HEK293 (cell line): ENCODE measurements around the gene SLC22A17.

ENCODE experiments used
- CTCF ChIA-PET: fragments of 350-600 bp; formaldehyde crosslinking; extraction: SDS; loops from one replicate; lab custom pipeline; 2021; ENCODE audit warnings: antibody characterized with exemption; lab: Yijun Ruan, JAX
- POLR2A ChIA-PET: fragments of 300-600 bp; formaldehyde crosslinking; extraction: SDS; loops from one replicate; lab custom pipeline; 2020; ENCODE audit warnings: antibody characterized with exemption, inconsistent platforms; lab: Yijun Ruan, JAX
- H3K27ac ChIP-seq: fragments of 200-500 bp; sonication (Bioruptor generic); 2 replicates; pipeline ENCODE4 v1.5.1; 2014; ENCODE audit warnings: low read depth, low read length, control low read depth, inconsistent platforms; ENCODE audit errors: extremely low read depth
- H3K36me3 ChIP-seq, 2 experiments: fragments of 200-500 bp in 1 of 2; sonication (Bioruptor generic) in 1 of 2; 1 replicate in 1 of 2; 2 replicates in 1 of 2; pipeline ENCODE4 v1.5.1; 2014 to 2017; ENCODE audit warnings: inconsistent platforms in 2 of 2, low read length in 2 of 2; ENCODE audit not compliant: control insufficient read depth in 2 of 2, insufficient read depth in 1 of 2
- H3K4me1 ChIP-seq: fragments of 200-500 bp; sonication (Bioruptor generic); 2 replicates; pipeline ENCODE4 v1.5.1; 2014; ENCODE audit warnings: mild to moderate bottlenecking, low read length, inconsistent platforms; ENCODE audit not compliant: control insufficient read depth, insufficient read depth
- H3K4me3 ChIP-seq: 2 replicates; pipeline ENCODE4 v1.5.1; 2011; ENCODE audit warnings: low read depth, mild to moderate bottlenecking, control low read depth, low read length, moderate library complexity
- H3K9me3 ChIP-seq: fragments of 200-500 bp; sonication (Bioruptor generic); 2 replicates; pipeline ENCODE4 v1.5.1; 2014; ENCODE audit warnings: low read depth, low read length, inconsistent platforms; ENCODE audit not compliant: control insufficient read depth, insufficient read depth
- KLF16 ChIP-seq: fragments of 450-650 bp; formaldehyde crosslinking; IDR thresholded peaks from 2 replicates; pipeline ENCODE4 v1.5.1; 2017; ENCODE audit warnings: missing biosample characterization, missing genetic modification characterization
- MYNN ChIP-seq: fragments of 450-650 bp; formaldehyde crosslinking; IDR thresholded peaks from 2 replicates; pipeline ENCODE4 v1.5.1; 2016; ENCODE audit warnings: missing biosample characterization, missing genetic modification characterization, borderline replicate concordance
- SCRT2 ChIP-seq: fragments of 450-650 bp; formaldehyde crosslinking; IDR thresholded peaks from 2 replicates; pipeline ENCODE4 v1.5.1; 2016; ENCODE audit warnings: missing biosample characterization, missing genetic modification characterization
- SP7 ChIP-seq: fragments of 450-650 bp; formaldehyde crosslinking; IDR thresholded peaks from 2 replicates; pipeline ENCODE4 v1.5.1; 2016; ENCODE audit warnings: missing biosample characterization, missing genetic modification characterization
- YY1 ChIP-seq: fragments of 450-650 bp; formaldehyde crosslinking; IDR thresholded peaks from 2 replicates; pipeline ENCODE4 v1.5.1; 2018; ENCODE audit warnings: missing biosample characterization, missing genetic modification characterization
- ZBTB48 ChIP-seq: fragments of 450-650 bp; formaldehyde crosslinking; IDR thresholded peaks from 2 replicates; pipeline ENCODE4 v1.5.1; 2016; ENCODE audit warnings: missing biosample characterization, missing genetic modification characterization
- ZNF2 ChIP-seq: fragments of 450-650 bp; formaldehyde crosslinking; IDR thresholded peaks from 2 replicates; pipeline ENCODE4 v1.5.1; 2016; ENCODE audit warnings: missing biosample characterization, missing genetic modification characterization
- ZNF202 ChIP-seq: fragments of 450-650 bp; formaldehyde crosslinking; IDR thresholded peaks from 2 replicates; pipeline ENCODE4 v1.5.1; 2016; ENCODE audit warnings: missing biosample characterization, missing genetic modification characterization, borderline replicate concordance
- ZNF335 ChIP-seq: fragments of 450-650 bp; formaldehyde crosslinking; conservative IDR thresholded peaks from 2 replicates; pipeline ENCODE4 v1.5.1; 2016; ENCODE audit warnings: missing biosample characterization, missing genetic modification characterization
- ZNF423 ChIP-seq: fragments of 450-650 bp; formaldehyde crosslinking; IDR thresholded peaks from 2 replicates; pipeline ENCODE4 v1.5.1; 2016; ENCODE audit warnings: missing biosample characterization, missing genetic modification characterization
- ZNF549 ChIP-seq: fragments of 450-650 bp; IDR thresholded peaks from 2 replicates; pipeline ENCODE4 v1.5.1; 2018; ENCODE audit warnings: missing biosample characterization, missing genetic modification characterization, mild to moderate bottlenecking, inconsistent platforms, moderate library complexity
- ZNF585B ChIP-seq: fragments of 450-650 bp; formaldehyde crosslinking; IDR thresholded peaks from 2 replicates; pipeline ENCODE4 v1.5.1; 2016; ENCODE audit warnings: missing biosample characterization, missing genetic modification characterization
- ZNF610 ChIP-seq: fragments of 450-650 bp; formaldehyde crosslinking; IDR thresholded peaks from 2 replicates; pipeline ENCODE4 v1.5.1; 2016; ENCODE audit warnings: missing biosample characterization, missing genetic modification characterization, borderline replicate concordance
- ZNF629 ChIP-seq: fragments of 450-650 bp; formaldehyde crosslinking; IDR thresholded peaks from 2 replicates; pipeline ENCODE4 v1.5.1; 2017; ENCODE audit warnings: missing biosample characterization, missing genetic modification characterization
- ZNF654 ChIP-seq: fragments of 450-650 bp; formaldehyde crosslinking; IDR thresholded peaks from 2 replicates; pipeline ENCODE4 v1.5.1; 2016; ENCODE audit warnings: low read depth, missing biosample characterization, missing genetic modification characterization
- ZNF76 ChIP-seq: fragments of 450-650 bp; formaldehyde crosslinking; IDR thresholded peaks from 2 replicates; pipeline ENCODE4; 2016; ENCODE audit warnings: low read depth, missing biosample characterization, missing genetic modification characterization, borderline replicate concordance
- ZNF843 ChIP-seq: fragments of 450-650 bp; formaldehyde crosslinking; IDR thresholded peaks from 2 replicates; pipeline ENCODE4 v1.5.1; 2016; ENCODE audit warnings: missing biosample characterization, missing genetic modification characterization
- TF ChIP-seq, protein P1 (sequence below): sonication (generic); formaldehyde crosslinking; IDR thresholded peaks from 2 replicates; pipeline ENCODE4 v1.8.1; 2022; ENCODE audit warnings: mild to moderate bottlenecking, moderate library complexity, missing genetic modification reagents
- TF ChIP-seq, protein P2 (sequence below): fragments of 450-650 bp; formaldehyde crosslinking; IDR thresholded peaks from 2 replicates; pipeline ENCODE4 v1.5.1; 2016; ENCODE audit warnings: missing biosample characterization, missing genetic modification characterization
- TF ChIP-seq, protein P3 (sequence below): fragments of 450-650 bp; formaldehyde crosslinking; IDR thresholded peaks from 2 replicates; pipeline ENCODE4 v1.5.1; 2016; ENCODE audit warnings: missing biosample characterization, missing genetic modification characterization
- TF ChIP-seq, protein P4 (sequence below): fragments of 450-650 bp; formaldehyde crosslinking; IDR thresholded peaks from 2 replicates; pipeline ENCODE4 v1.5.1; 2016; ENCODE audit warnings: missing biosample characterization, missing genetic modification characterization, low read depth
- TF ChIP-seq, protein P5 (sequence below): fragments of 450-650 bp; formaldehyde crosslinking; IDR thresholded peaks from 2 replicates; pipeline ENCODE4 v1.5.1; 2016; ENCODE audit warnings: missing biosample characterization, missing genetic modification characterization
- TF ChIP-seq, protein P6 (sequence below): fragments of 450-650 bp; formaldehyde crosslinking; IDR thresholded peaks from 2 replicates; pipeline ENCODE4 v1.5.1; 2017; ENCODE audit warnings: missing biosample characterization, mild to moderate bottlenecking, missing genetic modification characterization, moderate library complexity

SLC22A17 gene

DNA sequence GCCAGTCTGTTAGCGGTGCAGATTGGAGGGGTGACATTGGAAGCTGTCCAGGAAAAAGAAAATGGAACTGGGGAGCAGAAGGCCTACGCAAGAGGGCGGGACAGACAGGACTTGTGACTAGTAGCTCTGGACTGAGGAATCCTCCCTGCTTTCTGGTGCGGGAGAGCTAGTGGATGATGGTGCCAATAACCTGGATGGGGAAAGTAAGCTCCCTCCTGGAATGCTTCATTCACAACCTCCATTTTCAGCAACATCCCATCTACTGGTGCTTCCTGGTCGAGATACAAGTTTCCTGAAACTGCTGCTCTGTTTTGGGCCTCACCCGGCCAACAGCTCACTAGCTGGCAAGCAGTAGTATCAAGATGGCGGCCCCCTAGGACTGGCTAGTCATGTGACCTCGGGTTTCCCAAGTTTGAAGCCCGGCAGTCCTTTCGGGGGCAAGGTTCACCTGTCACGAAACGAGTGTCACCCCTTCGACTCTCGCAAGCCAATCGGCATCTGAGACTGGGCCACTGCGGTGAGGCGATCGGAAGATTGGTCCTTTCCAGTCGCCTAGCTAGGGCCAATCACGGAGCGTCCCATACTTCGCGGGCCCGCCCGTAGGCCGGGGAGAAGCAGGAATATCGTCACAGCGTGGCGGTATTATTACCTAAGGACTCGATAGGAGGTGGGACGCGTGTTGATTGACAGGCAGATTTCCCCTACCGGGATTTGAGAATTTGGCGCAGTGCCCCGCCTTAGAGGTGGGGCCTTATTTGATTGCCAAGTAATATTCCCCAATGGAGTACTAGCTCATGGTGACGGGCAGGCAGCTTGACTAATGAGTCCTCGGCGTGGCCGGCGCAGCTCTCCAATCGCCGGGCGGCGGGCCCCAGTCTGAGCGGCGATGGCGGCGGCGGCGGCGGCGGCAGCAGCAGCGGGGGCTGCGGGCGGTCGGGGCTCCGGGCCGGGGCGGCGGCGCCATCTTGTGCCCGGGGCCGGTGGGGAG lies 31.8 kb downstream of the SLC22A17 start, which contains the start of gene PABPN1 (continued):
- TF ChIP-seq ZNF585B (tag by site-specific recombination) = no peak
- TF ChIP-seq, protein P1, sequence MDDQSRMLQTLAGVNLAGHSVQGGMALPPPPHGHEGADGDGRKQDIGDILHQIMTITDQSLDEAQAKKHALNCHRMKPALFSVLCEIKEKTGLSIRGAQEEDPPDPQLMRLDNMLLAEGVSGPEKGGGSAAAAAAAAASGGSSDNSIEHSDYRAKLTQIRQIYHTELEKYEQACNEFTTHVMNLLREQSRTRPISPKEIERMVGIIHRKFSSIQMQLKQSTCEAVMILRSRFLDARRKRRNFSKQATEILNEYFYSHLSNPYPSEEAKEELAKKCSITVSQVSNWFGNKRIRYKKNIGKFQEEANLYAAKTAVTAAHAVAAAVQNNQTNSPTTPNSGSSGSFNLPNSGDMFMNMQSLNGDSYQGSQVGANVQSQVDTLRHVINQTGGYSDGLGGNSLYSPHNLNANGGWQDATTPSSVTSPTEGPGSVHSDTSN (CRISPR knock-in tag) = peak; percentile 97
- peak; percentile 70 for TF ChIP-seq ZNF2 (tag by site-specific recombination)
- TF ChIP-seq, protein P2, sequence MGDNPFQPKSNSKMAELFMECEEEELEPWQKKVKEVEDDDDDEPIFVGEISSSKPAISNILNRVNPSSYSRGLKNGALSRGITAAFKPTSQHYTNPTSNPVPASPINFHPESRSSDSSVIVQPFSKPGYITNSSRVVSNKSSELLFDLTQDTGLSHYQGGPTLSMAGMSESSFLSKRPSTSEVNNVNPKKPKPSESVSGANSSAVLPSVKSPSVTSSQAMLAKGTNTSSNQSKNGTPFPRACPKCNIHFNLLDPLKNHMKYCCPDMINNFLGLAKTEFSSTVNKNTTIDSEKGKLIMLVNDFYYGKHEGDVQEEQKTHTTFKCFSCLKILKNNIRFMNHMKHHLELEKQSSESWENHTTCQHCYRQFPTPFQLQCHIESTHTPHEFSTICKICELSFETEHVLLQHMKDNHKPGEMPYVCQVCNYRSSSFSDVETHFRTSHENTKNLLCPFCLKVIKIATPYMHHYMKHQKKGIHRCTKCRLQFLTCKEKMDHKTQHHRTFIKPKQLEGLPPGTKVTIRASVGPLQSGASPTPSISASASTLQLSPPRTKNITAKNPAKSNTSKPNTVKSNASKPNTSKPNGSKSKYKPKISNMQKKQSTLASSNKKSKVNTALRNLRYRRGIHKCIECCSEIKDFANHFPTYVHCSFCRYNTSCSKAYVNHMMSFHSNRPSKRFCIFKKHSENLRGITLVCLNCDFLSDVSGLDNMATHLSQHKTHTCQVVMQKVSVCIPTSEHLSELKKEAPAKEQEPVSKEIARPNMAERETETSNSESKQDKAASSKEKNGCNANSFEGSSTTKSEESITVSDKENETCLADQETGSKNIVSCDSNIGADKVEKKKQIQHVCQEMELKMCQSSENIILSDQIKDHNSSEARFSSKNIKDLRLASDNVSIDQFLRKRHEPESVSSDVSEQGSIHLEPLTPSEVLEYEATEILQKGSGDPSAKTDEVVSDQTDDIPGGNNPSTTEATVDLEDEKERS = no peak
- TF ChIP-seq ZNF202 (tag by site-specific recombination) = no peak
- TF ChIP-seq SCRT2 (tag by site-specific recombination) = no peak
- TF ChIP-seq, protein P3, sequence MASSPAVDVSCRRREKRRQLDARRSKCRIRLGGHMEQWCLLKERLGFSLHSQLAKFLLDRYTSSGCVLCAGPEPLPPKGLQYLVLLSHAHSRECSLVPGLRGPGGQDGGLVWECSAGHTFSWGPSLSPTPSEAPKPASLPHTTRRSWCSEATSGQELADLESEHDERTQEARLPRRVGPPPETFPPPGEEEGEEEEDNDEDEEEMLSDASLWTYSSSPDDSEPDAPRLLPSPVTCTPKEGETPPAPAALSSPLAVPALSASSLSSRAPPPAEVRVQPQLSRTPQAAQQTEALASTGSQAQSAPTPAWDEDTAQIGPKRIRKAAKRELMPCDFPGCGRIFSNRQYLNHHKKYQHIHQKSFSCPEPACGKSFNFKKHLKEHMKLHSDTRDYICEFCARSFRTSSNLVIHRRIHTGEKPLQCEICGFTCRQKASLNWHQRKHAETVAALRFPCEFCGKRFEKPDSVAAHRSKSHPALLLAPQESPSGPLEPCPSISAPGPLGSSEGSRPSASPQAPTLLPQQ = peak; percentile 63
- TF ChIP-seq, protein P4, sequence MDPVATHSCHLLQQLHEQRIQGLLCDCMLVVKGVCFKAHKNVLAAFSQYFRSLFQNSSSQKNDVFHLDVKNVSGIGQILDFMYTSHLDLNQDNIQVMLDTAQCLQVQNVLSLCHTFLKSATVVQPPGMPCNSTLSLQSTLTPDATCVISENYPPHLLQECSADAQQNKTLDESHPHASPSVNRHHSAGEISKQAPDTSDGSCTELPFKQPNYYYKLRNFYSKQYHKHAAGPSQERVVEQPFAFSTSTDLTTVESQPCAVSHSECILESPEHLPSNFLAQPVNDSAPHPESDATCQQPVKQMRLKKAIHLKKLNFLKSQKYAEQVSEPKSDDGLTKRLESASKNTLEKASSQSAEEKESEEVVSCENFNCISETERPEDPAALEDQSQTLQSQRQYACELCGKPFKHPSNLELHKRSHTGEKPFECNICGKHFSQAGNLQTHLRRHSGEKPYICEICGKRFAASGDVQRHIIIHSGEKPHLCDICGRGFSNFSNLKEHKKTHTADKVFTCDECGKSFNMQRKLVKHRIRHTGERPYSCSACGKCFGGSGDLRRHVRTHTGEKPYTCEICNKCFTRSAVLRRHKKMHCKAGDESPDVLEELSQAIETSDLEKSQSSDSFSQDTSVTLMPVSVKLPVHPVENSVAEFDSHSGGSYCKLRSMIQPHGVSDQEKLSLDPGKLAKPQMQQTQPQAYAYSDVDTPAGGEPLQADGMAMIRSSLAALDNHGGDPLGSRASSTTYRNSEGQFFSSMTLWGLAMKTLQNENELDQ (tag by site-specific recombination) = no peak
- TF ChIP-seq, protein P5, sequence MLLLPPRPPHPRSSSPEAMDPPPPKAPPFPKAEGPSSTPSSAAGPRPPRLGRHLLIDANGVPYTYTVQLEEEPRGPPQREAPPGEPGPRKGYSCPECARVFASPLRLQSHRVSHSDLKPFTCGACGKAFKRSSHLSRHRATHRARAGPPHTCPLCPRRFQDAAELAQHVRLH (tag by site-specific recombination) = peak; percentile 36; the same call in 1 of the 2 replicates
- TF ChIP-seq MYNN = no peak
- TF ChIP-seq YY1 = peak; percentile 83
- TF ChIP-seq ZNF76 (tag by site-specific recombination) = peak; percentile 92
- TF ChIP-seq ZNF629 (tag by site-specific recombination) = peak; percentile 100

DNA sequence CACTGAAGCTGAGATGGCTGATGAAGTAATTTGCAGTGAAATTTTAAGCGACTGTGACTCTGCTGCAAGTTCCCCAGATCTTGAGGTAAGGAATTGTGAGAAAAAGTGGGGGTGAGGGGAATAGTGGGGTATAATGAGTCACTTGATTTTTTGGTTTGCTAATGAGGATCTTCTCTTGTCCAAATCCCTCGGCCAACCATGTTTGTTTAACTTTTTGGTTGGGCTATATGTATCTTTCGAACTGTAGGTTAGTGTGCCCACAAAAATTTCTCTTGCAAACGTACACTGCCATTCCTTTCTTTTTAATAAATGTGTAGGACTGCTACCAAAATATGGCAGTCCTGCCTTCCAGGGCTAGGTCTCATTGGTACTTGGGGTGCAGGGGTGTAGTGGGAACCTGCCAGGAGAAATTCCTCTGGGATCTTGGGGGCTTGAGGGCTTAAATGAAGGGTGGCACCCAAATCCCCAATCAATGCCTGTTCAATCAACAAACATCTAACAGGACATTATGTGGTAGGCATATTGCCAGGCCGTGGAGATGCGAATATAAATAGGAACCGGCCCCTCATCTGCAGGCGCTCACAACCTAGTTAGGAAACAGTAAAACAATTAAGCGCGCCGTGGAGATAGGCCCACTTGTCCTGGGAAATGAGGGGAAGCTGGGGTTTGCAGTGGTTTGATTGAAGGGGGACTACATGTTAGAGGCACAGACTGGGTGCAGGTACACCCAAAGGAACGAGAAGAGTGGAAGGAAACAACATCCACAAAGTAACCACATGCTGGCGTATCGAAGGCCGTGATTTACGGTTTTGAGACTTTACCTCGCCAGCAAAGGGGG lies 32.7 kb downstream of the SLC22A17 start:
- ChIA-PET POLR2A (interaction anchor here (0.6 to 7.9 kb wide), 8 partner anchors 10 to 794 kb away, joined by 3 to 170 read pairs (median 8); partner anchors contain the start of genes ACIN1, BCL2L2, C14orf119 and DCAF11), CTCF (interaction anchor here (0.6 to 1.7 kb wide), 7 partner anchors 14 to 252 kb away, joined by 3 to 12 read pairs (median 5); no protein-coding TSS in a partner anchor)
- H3K4me3 ChIP-seq = peak overlapping the region; percentile 50
- peak overlapping the region; percentile 67 for H3K27ac ChIP-seq
- H3K36me3 ChIP-seq = peaks cover 21 to 39% of the 10 kb centered on the region in 2 experiments
- H3K9me3 ChIP-seq = no peaks in the 10 kb centered on the region
- peaks cover 15% of the 10 kb centered on the region for H3K4me1 ChIP-seq
- TF ChIP-seq SP7 (tag by site-specific recombination) (0 out of 2 replicates have a peak, but pooled peaks have one; percentile 43), ZNF843 (no peak), ZNF654 (tag by site-specific recombination) (no peak), ZNF610 (tag by site-specific recombination) (no peak), ZNF335 (tag by site-specific recombination) (peak; percentile 41; the same call in 1 of the 2 replicates), ZNF423 (tag by site-specific recombination) (no peak), KLF16 (no peak), ZBTB48 (tag by site-specific recombination) (no peak), ZNF549 (tag by site-specific recombination) (no peak)
- TF ChIP-seq, protein P6, sequence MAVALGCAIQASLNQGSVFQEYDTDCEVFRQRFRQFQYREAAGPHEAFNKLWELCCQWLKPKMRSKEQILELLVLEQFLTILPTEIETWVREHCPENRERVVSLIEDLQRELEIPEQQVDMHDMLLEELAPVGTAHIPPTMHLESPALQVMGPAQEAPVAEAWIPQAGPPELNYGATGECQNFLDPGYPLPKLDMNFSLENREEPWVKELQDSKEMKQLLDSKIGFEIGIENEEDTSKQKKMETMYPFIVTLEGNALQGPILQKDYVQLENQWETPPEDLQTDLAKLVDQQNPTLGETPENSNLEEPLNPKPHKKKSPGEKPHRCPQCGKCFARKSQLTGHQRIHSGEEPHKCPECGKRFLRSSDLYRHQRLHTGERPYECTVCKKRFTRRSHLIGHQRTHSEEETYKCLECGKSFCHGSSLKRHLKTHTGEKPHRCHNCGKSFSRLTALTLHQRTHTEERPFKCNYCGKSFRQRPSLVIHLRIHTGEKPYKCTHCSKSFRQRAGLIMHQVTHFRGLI (tag by site-specific recombination) = peak; percentile 63; the same call in 1 of the 2 replicates
